HEK293 (cell line): ENCODE results near the gene MICAL3.

Experiments
- CTCF ChIA-PET: fragments of 350-600 bp; formaldehyde crosslinking; extraction: SDS; loops from one replicate; lab custom pipeline; 2021; ENCODE audit warnings: antibody characterized with exemption; lab: Yijun Ruan, JAX
- POLR2A ChIA-PET: fragments of 300-600 bp; formaldehyde crosslinking; extraction: SDS; loops from one replicate; lab custom pipeline; 2020; ENCODE audit warnings: antibody characterized with exemption, inconsistent platforms; lab: Yijun Ruan, JAX
- H3K27ac ChIP-seq: fragments of 200-500 bp; sonication (Bioruptor generic); 2 replicates; pipeline ENCODE4 v1.5.1; 2014; ENCODE audit warnings: low read depth, low read length, control low read depth, inconsistent platforms; ENCODE audit errors: extremely low read depth
- H3K36me3 ChIP-seq, 2 experiments: fragments of 200-500 bp in 1 of 2; sonication (Bioruptor generic) in 1 of 2; 1 replicate in 1 of 2; 2 replicates in 1 of 2; pipeline ENCODE4 v1.5.1; 2014 to 2017; ENCODE audit warnings: inconsistent platforms in 2 of 2, low read length in 2 of 2; ENCODE audit not compliant: control insufficient read depth in 2 of 2, insufficient read depth in 1 of 2
- H3K4me1 ChIP-seq: fragments of 200-500 bp; sonication (Bioruptor generic); 2 replicates; pipeline ENCODE4 v1.5.1; 2014; ENCODE audit warnings: mild to moderate bottlenecking, low read length, inconsistent platforms; ENCODE audit not compliant: control insufficient read depth, insufficient read depth
- H3K4me3 ChIP-seq: 2 replicates; pipeline ENCODE4 v1.5.1; 2011; ENCODE audit warnings: low read depth, mild to moderate bottlenecking, control low read depth, low read length, moderate library complexity
- H3K9me3 ChIP-seq: fragments of 200-500 bp; sonication (Bioruptor generic); 2 replicates; pipeline ENCODE4 v1.5.1; 2014; ENCODE audit warnings: low read depth, low read length, inconsistent platforms; ENCODE audit not compliant: control insufficient read depth, insufficient read depth
- GLI4 ChIP-seq: fragments of 450-650 bp; formaldehyde crosslinking; IDR thresholded peaks from 2 replicates; pipeline ENCODE4 v1.5.1; 2016; ENCODE audit warnings: missing biosample characterization, missing genetic modification characterization
- KLF10 ChIP-seq: fragments of 450-650 bp; IDR thresholded peaks from 2 replicates; pipeline ENCODE4 v1.5.1; 2018; ENCODE audit warnings: missing biosample characterization, mild to moderate bottlenecking, missing genetic modification characterization
- OSR2 ChIP-seq: fragments of 450-650 bp; formaldehyde crosslinking; IDR thresholded peaks from 2 replicates; pipeline ENCODE4 v1.5.1; 2016; ENCODE audit warnings: missing biosample characterization, missing genetic modification characterization
- PRDM6 ChIP-seq: fragments of 450-650 bp; formaldehyde crosslinking; IDR thresholded peaks from 2 replicates; pipeline ENCODE4 v1.5.1; 2017; ENCODE audit warnings: missing biosample characterization, missing genetic modification characterization
- TCF7L2 ChIP-seq: IDR thresholded peaks from 2 replicates; pipeline ENCODE4 v1.6.1; 2011; ENCODE audit warnings: low read depth, mild to moderate bottlenecking, inconsistent platforms, low read length, moderate library complexity, borderline replicate concordance
- ZBTB17 ChIP-seq: fragments of 450-650 bp; formaldehyde crosslinking; IDR thresholded peaks from 2 replicates; pipeline ENCODE4 v1.5.1; 2016; ENCODE audit warnings: missing biosample characterization, missing genetic modification characterization
- ZBTB7A ChIP-seq: fragments of 450-650 bp; formaldehyde crosslinking; IDR thresholded peaks from 2 replicates; pipeline ENCODE4 v1.5.1; 2016; ENCODE audit warnings: low read depth, missing biosample characterization, missing genetic modification characterization
- ZEB2 ChIP-seq: fragments of 450-650 bp; formaldehyde crosslinking; IDR thresholded peaks from 2 replicates; pipeline ENCODE4 v1.5.1; 2016; ENCODE audit warnings: missing biosample characterization, missing genetic modification characterization
- ZFP41 ChIP-seq: fragments of 450-650 bp; formaldehyde crosslinking; IDR thresholded peaks from 2 replicates; pipeline ENCODE4 v1.5.1; 2016; ENCODE audit warnings: missing biosample characterization, missing genetic modification characterization, borderline replicate concordance
- ZNF10 ChIP-seq: fragments of 450-650 bp; formaldehyde crosslinking; IDR thresholded peaks from 2 replicates; pipeline ENCODE4 v1.5.1; 2017; ENCODE audit warnings: missing biosample characterization, missing genetic modification characterization
- ZNF302 ChIP-seq: fragments of 450-650 bp; formaldehyde crosslinking; IDR thresholded peaks from 2 replicates; pipeline ENCODE4 v1.5.1; 2016; ENCODE audit warnings: missing biosample characterization, missing genetic modification characterization, low read depth
- ZNF354C ChIP-seq: fragments of 450-650 bp; formaldehyde crosslinking; IDR thresholded peaks from 2 replicates; pipeline ENCODE4 v1.5.1; 2016; ENCODE audit warnings: missing biosample characterization, missing genetic modification characterization, low read depth, borderline replicate concordance
- ZNF37A ChIP-seq: fragments of 450-650 bp; IDR thresholded peaks from 2 replicates; pipeline ENCODE4 v1.5.1; 2018; ENCODE audit warnings: missing biosample characterization, missing genetic modification characterization
- ZNF433 ChIP-seq: fragments of 450-650 bp; formaldehyde crosslinking; IDR thresholded peaks from 2 replicates; pipeline ENCODE4 v1.5.1; 2016; ENCODE audit warnings: missing biosample characterization, missing genetic modification characterization, low read depth
- ZNF571 ChIP-seq: fragments of 450-650 bp; formaldehyde crosslinking; IDR thresholded peaks from 2 replicates; pipeline ENCODE4 v1.5.0; 2017; ENCODE audit warnings: missing biosample characterization, missing genetic modification characterization
- ZNF654 ChIP-seq: fragments of 450-650 bp; formaldehyde crosslinking; IDR thresholded peaks from 2 replicates; pipeline ENCODE4 v1.5.1; 2016; ENCODE audit warnings: low read depth, missing biosample characterization, missing genetic modification characterization
- ZNF792 ChIP-seq: fragments of 450-650 bp; formaldehyde crosslinking; IDR thresholded peaks from 2 replicates; pipeline ENCODE4 v1.5.1; 2016; ENCODE audit warnings: missing biosample characterization, missing genetic modification characterization
- ZNF830 ChIP-seq: fragments of 450-650 bp; IDR thresholded peaks from 2 replicates; pipeline ENCODE4 v1.5.0; 2018; ENCODE audit warnings: missing biosample characterization, missing genetic modification characterization, low read depth, mild to moderate bottlenecking, moderate library complexity
- ZSCAN16 ChIP-seq: fragments of 450-650 bp; formaldehyde crosslinking; IDR thresholded peaks from 2 replicates; pipeline ENCODE4 v1.5.1; 2016; ENCODE audit warnings: missing biosample characterization, missing genetic modification characterization
- ZSCAN4 ChIP-seq: fragments of 450-650 bp; formaldehyde crosslinking; IDR thresholded peaks from 2 replicates; pipeline ENCODE4 v1.5.1; 2017; ENCODE audit warnings: missing biosample characterization, missing genetic modification characterization
- TF ChIP-seq, protein P1 (sequence below): fragments of 450-650 bp; formaldehyde crosslinking; IDR thresholded peaks from 2 replicates; pipeline ENCODE4 v1.5.1; 2016; ENCODE audit warnings: missing biosample characterization, missing genetic modification characterization
- TF ChIP-seq, protein P2 (sequence below): fragments of 450-650 bp; formaldehyde crosslinking; IDR thresholded peaks from 2 replicates; pipeline ENCODE4 v1.5.1; 2016; ENCODE audit warnings: missing biosample characterization, missing genetic modification characterization, low read depth
- TF ChIP-seq, protein P3 (sequence below): fragments of 450-650 bp; IDR thresholded peaks from 2 replicates; pipeline ENCODE4 v1.5.1; 2018; ENCODE audit warnings: missing biosample characterization, missing genetic modification characterization
- TF ChIP-seq, protein P4 (sequence below): fragments of 450-650 bp; formaldehyde crosslinking; optimal IDR thresholded peaks from 2 replicates; pipeline ENCODE3; 2016; ENCODE audit warnings: missing biosample characterization, mild to moderate bottlenecking, missing genetic modification characterization

MICAL3 gene

GRCh38 chr22:17970201-17970708 is 54.1 kb downstream of the MICAL3 start:
- Histone ChIP-seq H3K36me3 (peaks cover 0 to 5% of the 10 kb centered on the region in 2 experiments; a peak in 2 of 3 replicates), H3K9me3 (no peaks in the 10 kb centered on the region), H3K4me3 (no peak overlapping the region)
- CTCF ChIA-PET, result interaction anchor here (1.1 to 1.2 kb wide), 2 partner anchors 38 to 106 kb away, joined by 3 to 7 read pairs; no protein-coding TSS in a partner anchor
- POLR2A ChIA-PET, result no interaction called here
- no peak for TF ChIP-seq GLI4
- TF ChIP-seq TCF7L2, result no peak
- TF ChIP-seq ZNF302 (tag by site-specific recombination), result no peak
- TF ChIP-seq, protein P1, sequence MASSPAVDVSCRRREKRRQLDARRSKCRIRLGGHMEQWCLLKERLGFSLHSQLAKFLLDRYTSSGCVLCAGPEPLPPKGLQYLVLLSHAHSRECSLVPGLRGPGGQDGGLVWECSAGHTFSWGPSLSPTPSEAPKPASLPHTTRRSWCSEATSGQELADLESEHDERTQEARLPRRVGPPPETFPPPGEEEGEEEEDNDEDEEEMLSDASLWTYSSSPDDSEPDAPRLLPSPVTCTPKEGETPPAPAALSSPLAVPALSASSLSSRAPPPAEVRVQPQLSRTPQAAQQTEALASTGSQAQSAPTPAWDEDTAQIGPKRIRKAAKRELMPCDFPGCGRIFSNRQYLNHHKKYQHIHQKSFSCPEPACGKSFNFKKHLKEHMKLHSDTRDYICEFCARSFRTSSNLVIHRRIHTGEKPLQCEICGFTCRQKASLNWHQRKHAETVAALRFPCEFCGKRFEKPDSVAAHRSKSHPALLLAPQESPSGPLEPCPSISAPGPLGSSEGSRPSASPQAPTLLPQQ, result no peak
- no peak for TF ChIP-seq ZNF830 (tag by site-specific recombination)
- TF ChIP-seq ZFP41 (tag by site-specific recombination), result no peak
- no peak for TF ChIP-seq ZNF433 (tag by site-specific recombination)
- no peak for TF ChIP-seq ZSCAN16 (tag by site-specific recombination)
- no peak for TF ChIP-seq ZEB2 (tag by site-specific recombination)
- TF ChIP-seq ZNF792, result no peak
- TF ChIP-seq ZNF354C (tag by site-specific recombination), result no peak
- TF ChIP-seq, all 188 proteins: peak for 0
- peaks cover 11% of the 10 kb centered on the region for H3K4me1 ChIP-seq
- H3K27ac ChIP-seq, result no peak overlapping the region

- H3K36me3 ChIP-seq, result peaks cover 0 to 5% of the 10 kb centered on the region in 2 experiments; a peak in 2 of 3 replicates
- H3K4me1 ChIP-seq, result peaks cover 11% of the 10 kb centered on the region
- ChIA-PET CTCF (interaction anchor here (0.7 to 1.2 kb wide), 2 partner anchors 9 to 106 kb away, joined by 4 to 7 read pairs; no protein-coding TSS in a partner anchor), POLR2A (no interaction called here)
- H3K27ac ChIP-seq, result no peak overlapping the region
- H3K9me3 ChIP-seq, result no peaks in the 10 kb centered on the region
- TF ChIP-seq ZSCAN4 (tag by site-specific recombination), result no peak
- no peak for TF ChIP-seq OSR2 (tag by site-specific recombination)
- no peak for TF ChIP-seq ZNF654 (tag by site-specific recombination)
- TF ChIP-seq, protein P2, sequence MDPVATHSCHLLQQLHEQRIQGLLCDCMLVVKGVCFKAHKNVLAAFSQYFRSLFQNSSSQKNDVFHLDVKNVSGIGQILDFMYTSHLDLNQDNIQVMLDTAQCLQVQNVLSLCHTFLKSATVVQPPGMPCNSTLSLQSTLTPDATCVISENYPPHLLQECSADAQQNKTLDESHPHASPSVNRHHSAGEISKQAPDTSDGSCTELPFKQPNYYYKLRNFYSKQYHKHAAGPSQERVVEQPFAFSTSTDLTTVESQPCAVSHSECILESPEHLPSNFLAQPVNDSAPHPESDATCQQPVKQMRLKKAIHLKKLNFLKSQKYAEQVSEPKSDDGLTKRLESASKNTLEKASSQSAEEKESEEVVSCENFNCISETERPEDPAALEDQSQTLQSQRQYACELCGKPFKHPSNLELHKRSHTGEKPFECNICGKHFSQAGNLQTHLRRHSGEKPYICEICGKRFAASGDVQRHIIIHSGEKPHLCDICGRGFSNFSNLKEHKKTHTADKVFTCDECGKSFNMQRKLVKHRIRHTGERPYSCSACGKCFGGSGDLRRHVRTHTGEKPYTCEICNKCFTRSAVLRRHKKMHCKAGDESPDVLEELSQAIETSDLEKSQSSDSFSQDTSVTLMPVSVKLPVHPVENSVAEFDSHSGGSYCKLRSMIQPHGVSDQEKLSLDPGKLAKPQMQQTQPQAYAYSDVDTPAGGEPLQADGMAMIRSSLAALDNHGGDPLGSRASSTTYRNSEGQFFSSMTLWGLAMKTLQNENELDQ (tag by site-specific recombination), result no peak
- no peak for TF ChIP-seq PRDM6 (tag by site-specific recombination)
- TF ChIP-seq, protein P3, sequence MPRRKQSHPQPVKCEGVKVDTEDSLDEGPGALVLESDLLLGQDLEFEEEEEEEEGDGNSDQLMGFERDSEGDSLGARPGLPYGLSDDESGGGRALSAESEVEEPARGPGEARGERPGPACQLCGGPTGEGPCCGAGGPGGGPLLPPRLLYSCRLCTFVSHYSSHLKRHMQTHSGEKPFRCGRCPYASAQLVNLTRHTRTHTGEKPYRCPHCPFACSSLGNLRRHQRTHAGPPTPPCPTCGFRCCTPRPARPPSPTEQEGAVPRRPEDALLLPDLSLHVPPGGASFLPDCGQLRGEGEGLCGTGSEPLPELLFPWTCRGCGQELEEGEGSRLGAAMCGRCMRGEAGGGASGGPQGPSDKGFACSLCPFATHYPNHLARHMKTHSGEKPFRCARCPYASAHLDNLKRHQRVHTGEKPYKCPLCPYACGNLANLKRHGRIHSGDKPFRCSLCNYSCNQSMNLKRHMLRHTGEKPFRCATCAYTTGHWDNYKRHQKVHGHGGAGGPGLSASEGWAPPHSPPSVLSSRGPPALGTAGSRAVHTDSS (tag by site-specific recombination), result no peak
- no peak for TF ChIP-seq ZNF571 (tag by site-specific recombination)
- no peak for TF ChIP-seq ZBTB17
- TF ChIP-seq ZNF10, result no peak
- TF ChIP-seq, protein P4, sequence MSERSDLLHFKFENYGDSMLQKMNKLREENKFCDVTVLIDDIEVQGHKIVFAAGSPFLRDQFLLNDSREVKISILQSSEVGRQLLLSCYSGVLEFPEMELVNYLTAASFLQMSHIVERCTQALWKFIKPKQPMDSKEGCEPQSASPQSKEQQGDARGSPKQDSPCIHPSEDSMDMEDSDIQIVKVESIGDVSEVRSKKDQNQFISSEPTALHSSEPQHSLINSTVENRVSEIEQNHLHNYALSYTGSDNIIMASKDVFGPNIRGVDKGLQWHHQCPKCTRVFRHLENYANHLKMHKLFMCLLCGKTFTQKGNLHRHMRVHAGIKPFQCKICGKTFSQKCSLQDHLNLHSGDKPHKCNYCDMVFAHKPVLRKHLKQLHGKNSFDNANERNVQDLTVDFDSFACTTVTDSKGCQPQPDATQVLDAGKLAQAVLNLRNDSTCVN (tag by site-specific recombination), result no peak
- no peak for TF ChIP-seq ZBTB7A (tag by site-specific recombination)
- no peak for TF ChIP-seq ZNF37A
- no peak for TF ChIP-seq KLF10 (tag by site-specific recombination)
- no peak overlapping the region for H3K4me3 ChIP-seq
Observed at GRCh38 chr22:17969701-17970113, 54.7 kb downstream of the MICAL3 start.
